ENCODE data around the gene NOXO1.

Gene NOXO1

DNA sequence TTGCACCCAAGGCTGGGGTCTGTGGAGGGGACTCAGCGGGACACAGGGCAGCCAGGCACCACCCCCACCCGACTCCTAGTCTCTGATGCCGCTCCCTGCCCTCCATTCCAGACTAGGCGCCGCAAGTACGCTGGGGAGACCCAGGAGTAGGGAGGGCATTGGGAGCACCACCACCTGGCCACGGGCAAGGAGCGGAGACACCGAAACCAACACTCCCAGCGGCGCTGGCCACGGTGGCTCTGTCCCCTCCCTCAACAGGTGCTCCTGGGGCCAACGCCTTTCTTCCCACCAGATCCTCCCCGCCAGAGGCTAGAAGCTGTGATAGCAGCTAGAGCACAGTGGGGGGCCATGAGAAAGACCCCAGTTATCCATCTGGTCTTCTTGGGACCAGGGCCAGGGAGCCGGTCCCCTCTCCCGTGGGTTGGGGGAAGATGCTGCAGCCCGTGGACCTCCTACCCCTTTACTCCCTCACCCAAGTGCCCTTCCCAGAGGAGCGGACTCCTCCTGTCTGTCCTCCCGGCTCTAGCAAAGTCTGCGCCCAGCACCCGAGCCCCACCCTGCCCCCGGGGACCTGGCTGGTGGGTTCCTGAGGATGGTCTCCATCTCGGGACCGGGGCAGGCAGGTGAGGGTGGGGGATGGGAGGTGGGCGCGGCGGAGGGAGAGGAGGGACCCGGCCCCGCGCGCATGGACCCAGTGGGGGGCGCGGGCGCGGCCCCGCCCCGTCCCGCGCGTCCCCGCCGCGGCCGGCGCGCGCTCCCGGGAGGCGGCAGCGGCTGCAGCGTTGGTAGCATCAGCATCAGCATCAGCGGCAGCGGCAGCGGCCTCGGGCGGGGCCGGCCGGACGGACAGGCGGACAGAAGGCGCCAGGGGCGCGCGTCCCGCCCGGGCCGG, 8.2 kb upstream of the NOXO1 start, which contains the start of gene SYNGR3:
Gene SYNGR3, plus strand, starts transcription at position 762 of the 892 bp plus-strand sequence. CDS start 133 bp downstream, outside the sequence.
- TF ChIP-seq, protein P1, sequence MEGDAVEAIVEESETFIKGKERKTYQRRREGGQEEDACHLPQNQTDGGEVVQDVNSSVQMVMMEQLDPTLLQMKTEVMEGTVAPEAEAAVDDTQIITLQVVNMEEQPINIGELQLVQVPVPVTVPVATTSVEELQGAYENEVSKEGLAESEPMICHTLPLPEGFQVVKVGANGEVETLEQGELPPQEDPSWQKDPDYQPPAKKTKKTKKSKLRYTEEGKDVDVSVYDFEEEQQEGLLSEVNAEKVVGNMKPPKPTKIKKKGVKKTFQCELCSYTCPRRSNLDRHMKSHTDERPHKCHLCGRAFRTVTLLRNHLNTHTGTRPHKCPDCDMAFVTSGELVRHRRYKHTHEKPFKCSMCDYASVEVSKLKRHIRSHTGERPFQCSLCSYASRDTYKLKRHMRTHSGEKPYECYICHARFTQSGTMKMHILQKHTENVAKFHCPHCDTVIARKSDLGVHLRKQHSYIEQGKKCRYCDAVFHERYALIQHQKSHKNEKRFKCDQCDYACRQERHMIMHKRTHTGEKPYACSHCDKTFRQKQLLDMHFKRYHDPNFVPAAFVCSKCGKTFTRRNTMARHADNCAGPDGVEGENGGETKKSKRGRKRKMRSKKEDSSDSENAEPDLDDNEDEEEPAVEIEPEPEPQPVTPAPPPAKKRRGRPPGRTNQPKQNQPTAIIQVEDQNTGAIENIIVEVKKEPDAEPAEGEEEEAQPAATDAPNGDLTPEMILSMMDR (IDR thresholded peaks at IDR 0.05; ENCODE audit: borderline replicate concordance, insufficient read depth, low read depth, low read length) = no peak
- H3K4me3 ChIP-seq (ENCODE audit: low read depth, low read length) = peak within 1 kb of the TSS; percentile 44

DNA sequence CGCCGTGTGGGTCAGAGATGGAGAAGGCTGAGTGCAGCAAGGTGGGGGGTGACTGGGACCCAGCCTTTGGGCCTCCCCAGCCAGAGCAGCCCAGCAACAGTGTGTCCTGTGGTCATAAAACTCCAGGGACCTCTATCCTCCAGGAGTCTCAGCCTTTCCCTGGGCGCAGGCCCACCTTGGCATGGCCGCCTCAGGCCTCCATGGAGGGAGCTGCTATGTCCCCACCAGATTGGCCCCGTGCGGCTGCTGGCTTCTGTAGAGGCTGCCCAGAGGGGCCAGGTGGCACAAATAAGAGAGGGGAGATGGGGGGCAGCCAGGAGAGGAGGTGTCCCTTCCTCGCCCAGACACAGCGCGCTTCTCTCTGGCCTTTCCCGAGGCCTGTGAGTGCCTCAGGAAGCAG, 5.9 kb upstream of the NOXO1 start:
- H3K4me3 ChIP-seq (ENCODE audit: low read depth, low read length) = no peak overlapping the region
- TF ChIP-seq, protein P1 (IDR thresholded peaks at IDR 0.05; ENCODE audit: borderline replicate concordance, insufficient read depth, low read depth, low read length) = no peak

DNA sequence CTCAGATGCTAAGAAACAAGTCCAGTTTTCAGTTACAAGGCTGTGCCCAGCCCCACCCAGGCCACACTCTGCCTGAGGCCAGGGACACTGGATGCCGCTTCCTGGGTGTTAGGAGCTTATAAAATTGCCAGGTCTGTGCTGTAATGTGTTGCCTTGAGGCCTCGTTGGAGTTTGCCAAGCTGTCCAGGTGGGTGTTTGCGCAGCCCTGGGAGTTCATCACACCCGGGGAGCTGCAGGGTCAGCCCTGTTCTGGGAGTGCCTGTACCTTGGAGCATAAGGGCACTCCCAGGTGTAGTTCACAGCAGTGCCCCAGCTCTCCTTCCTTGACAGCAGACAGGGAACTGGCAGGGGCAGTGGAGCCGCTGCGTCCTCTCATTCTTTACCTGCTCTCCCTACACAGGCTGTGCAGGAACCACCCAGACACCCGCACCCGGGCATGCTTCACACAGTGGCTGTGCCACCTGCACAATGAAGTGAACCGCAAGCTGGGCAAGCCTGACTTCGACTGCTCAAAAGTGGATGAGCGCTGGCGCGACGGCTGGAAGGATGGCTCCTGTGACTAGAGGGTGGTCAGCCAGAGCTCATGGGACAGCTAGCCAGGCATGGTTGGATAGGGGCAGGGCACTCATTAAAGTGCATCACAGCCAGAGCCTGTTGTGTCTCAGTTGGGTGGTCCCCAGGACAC, 4.3 kb upstream of the NOXO1 start:
- peak overlapping the region; percentile 63 for H3K4me3 ChIP-seq (ENCODE audit: low read depth, low read length)

DNA sequence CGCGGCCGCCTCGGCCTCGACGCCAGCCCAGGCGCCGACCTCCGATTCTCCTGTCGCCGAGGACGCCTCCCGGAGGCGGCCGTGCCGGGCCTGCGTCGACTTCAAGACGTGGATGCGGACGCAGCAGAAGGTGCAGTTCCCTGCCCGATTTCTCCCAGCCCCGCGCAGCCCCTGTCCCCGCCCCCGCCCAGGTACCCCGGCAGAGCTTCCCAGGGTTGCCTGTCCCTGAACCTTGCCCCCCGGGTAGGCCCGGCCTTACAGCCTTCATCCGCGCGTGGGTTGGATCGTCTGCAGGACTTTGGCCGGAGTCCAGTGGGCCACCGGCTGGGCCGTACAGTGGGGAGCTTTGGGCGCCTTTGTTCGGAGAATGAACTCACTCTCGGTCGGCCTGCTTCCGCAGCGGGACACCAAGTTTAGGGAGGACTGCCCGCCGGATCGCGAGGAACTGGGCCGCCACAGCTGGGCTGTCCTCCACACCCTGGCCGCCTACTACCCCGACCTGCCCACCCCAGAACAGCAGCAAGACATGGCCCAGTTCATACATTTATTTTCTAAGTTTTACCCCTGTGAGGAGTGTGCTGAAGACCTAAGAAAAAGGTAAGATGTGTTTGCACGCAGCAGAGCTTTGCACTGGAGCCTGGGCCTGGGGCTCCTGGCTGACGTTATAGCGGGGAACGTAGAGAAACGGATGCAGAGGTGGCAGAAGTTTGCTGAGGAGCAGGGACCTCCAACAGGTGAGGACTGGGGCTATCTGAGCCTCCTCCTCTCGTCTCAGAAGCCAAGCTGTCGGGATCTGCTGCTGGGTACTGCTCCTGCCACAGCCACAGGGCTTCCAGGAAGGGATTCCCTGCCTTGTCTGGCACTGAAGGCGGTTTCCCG, 3.3 kb upstream of the NOXO1 start:
- TF ChIP-seq, protein P1 (IDR thresholded peaks at IDR 0.05; ENCODE audit: borderline replicate concordance, insufficient read depth, low read depth, low read length) = no peak
- H3K4me3 ChIP-seq (ENCODE audit: low read depth, low read length) = peak overlapping the region; percentile 63

More for the DNA sequence above, 4.3 kb upstream of the NOXO1 start:
- TF ChIP-seq, protein P1 (IDR thresholded peaks at IDR 0.05; ENCODE audit: borderline replicate concordance, insufficient read depth, low read depth, low read length) = no peak

DNA sequence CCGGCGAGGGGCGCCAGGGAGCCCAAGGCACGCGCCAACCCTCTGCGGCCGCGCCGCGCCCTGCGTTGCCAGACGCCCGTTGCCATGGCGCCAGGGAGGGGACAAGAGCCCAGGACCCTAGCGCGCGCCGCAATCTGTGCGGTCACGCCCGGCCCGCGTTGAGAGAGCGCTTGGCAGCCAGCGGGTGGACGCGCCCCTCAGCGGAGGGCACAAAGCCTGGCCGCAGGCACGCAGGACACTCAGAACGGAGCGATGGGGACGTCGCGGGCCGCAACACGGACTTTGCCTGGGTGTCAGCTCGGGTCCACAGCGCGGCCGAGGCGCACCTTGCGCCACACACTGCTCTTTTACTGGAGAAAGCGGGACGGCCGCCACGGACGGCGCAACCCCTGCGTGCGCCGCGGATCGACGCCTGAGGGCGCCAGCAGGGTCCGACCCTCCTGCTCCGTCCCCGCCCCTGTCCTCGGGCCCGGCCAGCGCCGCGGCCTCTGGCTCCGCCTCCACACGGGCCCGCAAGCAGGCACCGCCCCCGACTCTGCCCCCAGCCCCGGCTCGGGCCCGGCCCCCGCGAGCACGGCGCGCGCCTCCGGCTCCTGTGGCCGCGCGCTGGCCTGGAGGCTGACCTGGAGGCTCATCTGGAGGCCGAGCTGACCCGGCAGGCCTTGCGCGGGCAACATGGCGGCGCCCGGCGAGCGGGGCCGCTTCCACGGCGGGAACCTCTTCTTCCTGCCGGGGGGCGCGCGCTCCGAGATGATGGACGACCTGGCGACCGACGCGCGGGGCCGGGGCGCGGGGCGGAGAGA, 2.5 kb upstream of the NOXO1 start, which contains the start of gene GFER:
Gene GFER, plus strand, starts transcription at position 650 of the 803 bp plus-strand sequence. Its CDS starts 26 bp downstream, at position 676.
- H3K4me3 ChIP-seq (ENCODE audit: low read depth, low read length) = peak within 1 kb of the TSS; percentile 63
- TF ChIP-seq, protein P1 (IDR thresholded peaks at IDR 0.05; ENCODE audit: borderline replicate concordance, insufficient read depth, low read depth, low read length) = peak; percentile 55

DNA sequence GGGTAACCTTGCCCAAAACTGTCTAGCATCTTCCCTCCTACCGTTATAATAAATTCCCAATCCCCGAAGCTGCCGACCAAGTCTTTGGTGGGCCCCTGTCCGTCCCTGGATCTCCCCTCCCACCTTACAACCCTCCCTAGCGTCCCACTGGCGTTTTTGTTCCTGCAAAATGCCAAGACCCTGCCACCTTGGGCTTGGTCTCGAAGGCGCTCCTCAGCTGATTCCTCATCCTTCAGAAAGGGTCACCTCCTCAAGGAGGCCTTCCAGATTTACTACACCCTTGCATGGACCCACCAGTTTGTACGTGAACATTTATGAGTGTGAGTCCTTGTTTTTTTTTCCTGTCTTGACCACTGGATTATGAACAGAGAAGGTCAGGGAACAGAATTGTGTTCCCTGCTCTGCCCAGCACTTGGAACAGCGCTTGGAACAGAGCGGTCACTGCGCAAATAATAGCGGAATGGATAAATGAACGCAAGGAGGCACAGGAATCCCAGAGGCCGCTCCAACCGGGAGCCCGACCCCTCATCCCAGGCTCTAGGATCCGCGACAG, 1.8 kb upstream of the NOXO1 start:
- TF ChIP-seq, protein P1 (IDR thresholded peaks at IDR 0.05; ENCODE audit: borderline replicate concordance, insufficient read depth, low read depth, low read length) = peak; percentile 26; the same call in 1 of the 2 replicates

More for the DNA sequence above, 1.8 kb upstream of the NOXO1 start:
- no peak overlapping the region for H3K4me3 ChIP-seq (ENCODE audit: low read depth, low read length)

All from GM12875 (cell line).